ENCODE data around the gene GNL1. TPM values are rescaled to one million over a fixed set of nuclear protein-coding genes. Genes with fewer than 3 reads are reported as not detected.

GNL1 gene
- 50.7 and 52.1 TPM in 2 replicates for total RNA-seq

GRCh38 chr6:30556066-30556905, at the start of gene GNL1:
Gene GNL1 (minus strand): TSS chr6:30556489. CDS start chr6:30556203, 286 bp downstream.

GRCh38 chr6:30571075-30571761, 14.9 kb upstream of the GNL1 start, which contains the start of gene ABCF1:
Gene ABCF1 (plus strand): TSS chr6:30571442. CDS start chr6:30571488, 46 bp downstream.

GRCh38 chr6:30556906-30557682, 805 bp upstream of the GNL1 start, which contains the start of gene PRR3:
Gene PRR3 (plus strand): TSS chr6:30557295. CDS start chr6:30557345, 50 bp downstream.

Other genes starting within 250 kb of the GNL1 start
- gene TRIM39, start 229.6 kb downstream of the GNL1 start, total RNA-seq = 9.0 and 9.6 TPM in 2 replicates
- 24.8 and 32.4 TPM in 2 replicates for gene RPP21, start 211.3 kb downstream of the GNL1 start, total RNA-seq
- gene HLA-E, start 67.0 kb downstream of the GNL1 start, total RNA-seq = 102 and 274 TPM in 2 replicates
- gene PRR3, start 806 bp upstream of the GNL1 start, total RNA-seq = 4.4 and 5.9 TPM in 2 replicates
- gene ABCF1, start 15.0 kb upstream of the GNL1 start, total RNA-seq = 46.2 and 89.9 TPM in 2 replicates
- gene PPP1R10, start 60.8 kb upstream of the GNL1 start, total RNA-seq = 7.0 and 19.6 TPM in 2 replicates
- gene MRPS18B, start 61.4 kb upstream of the GNL1 start, total RNA-seq = 30.4 and 53.7 TPM in 2 replicates
- gene ATAT1, start 70.4 kb upstream of the GNL1 start, total RNA-seq = 2.0 and 3.6 TPM in 2 replicates
- gene C6orf136, start 90.6 kb upstream of the GNL1 start, total RNA-seq = 8.8 and 22.8 TPM in 2 replicates
- 31.9 and 52.0 TPM in 2 replicates for gene DHX16, start 116.5 kb upstream of the GNL1 start, total RNA-seq
- gene PPP1R18, start 130.2 kb upstream of the GNL1 start, total RNA-seq = 46.8 and 48.5 TPM in 2 replicates
- 1.7 and 2.9 TPM in 2 replicates for gene NRM, start 134.5 kb upstream of the GNL1 start, total RNA-seq
- 4.8 and 10.9 TPM in 2 replicates for gene MDC1, start 160.8 kb upstream of the GNL1 start, total RNA-seq
- 338 and 856 TPM in 2 replicates for gene TUBB, start 163.9 kb upstream of the GNL1 start, total RNA-seq
- gene FLOT1, start 186.2 kb upstream of the GNL1 start, total RNA-seq = 71.3 and 146 TPM in 2 replicates
- 105 and 239 TPM in 2 replicates for gene IER3, start 188.1 kb upstream of the GNL1 start, total RNA-seq